SH-SY5Y (cell line): ENCODE measurements around the gene PTPRM.

Experiments
- GATA2 ChIP-seq: IDR thresholded peaks from 2 replicates; pipeline ENCODE4 v1.6.1; 2011; ENCODE audit warnings: mild to moderate bottlenecking, low read depth, low read length
- GATA3 ChIP-seq: IDR thresholded peaks from 2 replicates; pipeline ENCODE4 v1.6.1; 2011; ENCODE audit warnings: low read depth, mild to moderate bottlenecking, low read length, moderate library complexity

- TF ChIP-seq GATA2 (no peak), GATA3 (no peak)
Measured at GRCh38 chr18:7742224-7742623, 175.1 kb downstream of the PTPRM start.
